Activated CD8-positive, alpha-beta memory T cell treated with anti-CD3 and anti-CD28 coated beads, Interleukin-2, amount 50 U/mL, for 4 hours (primary cell): ENCODE measurements around the gene BDKRB2.

ENCODE experiments used
- DNase-seq: peaks from one replicate; pipeline ENCODE4 v3.0.0-alpha.2; 2020

Gene BDKRB2

DNA sequence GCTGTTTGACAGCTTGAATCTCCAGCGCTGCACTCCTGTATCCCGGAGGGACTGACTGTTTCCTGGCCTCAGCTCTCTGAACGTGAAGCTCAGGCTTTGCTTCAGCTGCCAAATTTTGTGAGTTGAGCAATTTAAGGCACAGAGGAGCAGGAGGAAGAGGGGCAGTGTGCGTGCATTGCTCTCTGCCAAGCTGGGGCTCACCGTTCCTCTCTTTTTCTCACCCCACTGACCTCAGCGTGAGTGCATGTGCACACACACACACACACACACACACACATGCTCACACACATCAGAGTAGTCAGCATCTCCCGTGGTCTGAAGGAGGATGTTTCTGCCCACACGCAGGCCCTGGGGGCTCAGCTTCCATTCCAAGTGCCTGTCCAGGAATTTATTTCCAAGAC is 27.8 kb upstream of the BDKRB2 start:
- DNase-seq = no peak

DNA sequence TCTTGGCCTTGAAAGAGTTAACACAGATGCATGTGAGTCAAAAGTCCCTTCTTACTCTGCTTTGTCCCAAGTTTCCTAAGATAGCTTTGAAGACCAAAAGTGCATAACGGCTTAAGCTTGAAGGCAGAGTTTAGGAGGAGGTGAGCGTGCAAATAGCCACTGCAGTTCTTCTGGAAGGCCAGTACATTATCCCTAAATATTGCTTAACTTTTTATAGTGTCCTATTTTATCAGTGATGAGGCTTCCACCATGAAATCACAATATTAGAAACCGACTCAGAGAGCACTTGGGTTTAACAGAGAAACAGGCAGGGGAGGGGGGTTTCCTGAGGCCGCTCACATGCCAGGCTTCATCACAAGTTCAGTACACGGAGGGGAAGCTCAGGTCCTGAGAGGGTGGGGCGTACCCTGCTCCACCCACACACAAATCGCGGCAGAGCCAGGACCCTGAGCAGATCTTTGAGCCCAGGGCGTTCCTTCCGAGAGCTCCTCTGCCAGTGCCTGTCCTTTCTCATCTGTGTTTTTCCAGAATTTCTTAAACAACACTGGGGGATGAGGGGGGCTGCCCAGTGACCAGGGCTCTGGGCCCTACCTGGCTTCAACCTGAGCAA is 26.8 kb upstream of the BDKRB2 start:
- DNase-seq = no peak

DNA sequence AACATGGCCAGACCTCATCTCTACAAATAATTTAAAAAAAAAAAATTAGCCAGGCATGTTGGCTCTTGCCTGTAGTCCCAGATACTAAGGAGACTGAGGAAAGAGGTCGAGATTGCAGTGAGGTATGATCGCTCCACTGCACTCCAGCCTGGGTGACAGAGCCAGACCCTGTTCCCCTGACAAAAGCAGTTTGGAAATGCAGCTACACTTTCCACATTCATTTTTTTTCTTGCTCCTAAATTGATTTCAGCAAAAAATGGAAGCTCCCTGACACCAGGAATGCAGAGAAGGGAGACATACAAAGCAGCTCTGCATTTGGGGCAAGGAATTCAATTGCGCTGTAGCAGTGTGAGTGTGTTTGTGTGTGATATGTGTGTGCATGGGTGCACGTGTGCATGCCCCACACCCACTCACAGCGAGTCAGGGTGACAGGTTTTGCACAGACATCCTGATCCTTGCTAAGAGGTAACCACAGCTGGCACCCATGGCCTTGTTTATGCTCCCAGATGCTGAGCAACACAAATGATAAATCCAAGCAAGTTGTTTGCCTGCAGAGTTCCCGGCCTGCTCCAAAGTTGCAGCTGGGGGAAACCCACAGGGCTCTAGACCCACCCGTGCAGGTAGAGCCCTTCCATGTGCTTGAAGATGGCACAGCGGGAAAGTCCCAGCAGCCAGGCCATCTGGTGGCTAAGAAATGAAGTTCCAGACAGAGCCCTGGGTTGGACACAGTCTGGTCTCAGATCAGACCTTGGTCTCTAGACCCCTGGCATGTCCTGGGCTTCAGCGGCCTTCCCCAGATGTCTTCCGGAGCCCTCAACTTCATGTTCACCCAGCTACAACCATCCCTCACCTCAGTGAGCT is 25.9 kb upstream of the BDKRB2 start:
- no peak for DNase-seq

DNA sequence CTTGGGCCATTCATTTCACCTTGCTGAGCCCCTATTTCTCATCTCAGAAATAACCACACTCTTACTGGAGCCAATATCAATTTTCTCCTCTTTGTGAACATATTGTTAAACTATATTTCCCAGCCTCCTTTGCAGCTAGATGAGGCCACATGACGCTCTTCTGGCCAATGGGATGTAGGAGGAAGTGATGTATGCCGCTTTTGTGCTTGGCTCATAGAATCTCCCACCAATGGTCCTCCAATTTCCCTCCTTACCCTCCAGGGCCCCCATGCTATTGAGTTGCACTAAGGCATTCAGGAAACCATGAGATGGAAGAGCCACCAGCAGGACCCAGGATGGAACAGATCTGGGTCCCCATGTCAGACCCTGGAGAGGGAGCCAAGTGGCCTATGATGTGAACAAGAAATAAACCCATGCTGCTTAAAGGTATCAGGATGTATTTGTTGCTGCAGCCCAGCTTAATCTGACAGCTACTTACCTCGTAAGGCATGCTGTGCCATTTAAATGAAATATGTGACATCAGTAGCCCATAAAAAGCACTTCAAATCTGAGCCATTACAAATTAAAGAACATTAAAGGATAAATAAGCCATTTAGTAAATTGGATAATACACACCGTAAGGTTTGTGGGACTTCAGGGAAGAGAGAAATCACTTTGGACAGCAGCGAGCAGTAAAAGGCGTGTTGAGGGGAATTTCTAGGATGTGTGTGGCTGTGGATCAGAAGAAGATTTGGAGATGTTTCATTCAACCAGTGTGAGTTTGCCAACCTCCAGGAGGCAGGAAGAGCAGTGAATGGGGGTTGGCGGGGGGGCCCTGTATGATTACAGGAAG is 24.4 kb upstream of the BDKRB2 start:
- no peak for DNase-seq

DNA sequence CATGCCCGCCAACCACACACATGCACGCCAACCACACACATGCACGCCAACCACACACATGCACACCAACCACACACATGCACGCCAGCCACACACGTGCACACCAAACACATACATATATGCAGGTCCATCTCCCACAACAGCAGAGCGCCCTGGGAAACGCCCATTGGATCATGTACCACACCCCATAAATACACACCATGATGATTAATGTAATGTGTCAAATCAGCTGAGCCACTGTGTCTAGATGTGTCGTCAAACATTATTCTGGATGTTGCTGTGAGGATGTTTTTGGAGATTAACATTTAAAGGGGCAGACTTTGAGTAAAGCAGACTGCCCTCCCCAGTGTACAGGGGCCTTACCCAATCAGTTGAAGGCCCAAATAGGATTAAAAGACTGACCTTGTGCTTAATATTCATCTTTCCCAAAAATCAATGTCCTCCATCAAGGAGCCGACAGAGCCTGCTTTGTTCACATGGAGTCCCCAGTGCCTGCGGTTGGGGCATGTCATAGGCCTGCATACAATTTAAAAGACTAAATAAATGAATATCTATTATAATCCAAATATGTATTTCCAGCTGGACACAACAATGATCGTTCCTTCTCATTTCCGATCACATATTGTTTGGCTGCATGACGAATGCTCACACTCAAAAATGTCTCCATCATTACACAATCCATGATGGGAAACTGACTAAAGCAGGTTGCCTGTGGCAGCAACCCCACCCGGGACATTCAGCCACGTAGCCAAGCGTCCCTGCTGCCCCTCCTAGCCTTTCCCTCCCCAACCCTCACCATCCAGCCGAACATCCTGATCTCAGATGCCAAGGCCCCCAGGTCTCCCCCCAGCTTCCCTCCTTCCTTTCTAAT is 23.2 kb upstream of the BDKRB2 start:
- DNase-seq = no peak

DNA sequence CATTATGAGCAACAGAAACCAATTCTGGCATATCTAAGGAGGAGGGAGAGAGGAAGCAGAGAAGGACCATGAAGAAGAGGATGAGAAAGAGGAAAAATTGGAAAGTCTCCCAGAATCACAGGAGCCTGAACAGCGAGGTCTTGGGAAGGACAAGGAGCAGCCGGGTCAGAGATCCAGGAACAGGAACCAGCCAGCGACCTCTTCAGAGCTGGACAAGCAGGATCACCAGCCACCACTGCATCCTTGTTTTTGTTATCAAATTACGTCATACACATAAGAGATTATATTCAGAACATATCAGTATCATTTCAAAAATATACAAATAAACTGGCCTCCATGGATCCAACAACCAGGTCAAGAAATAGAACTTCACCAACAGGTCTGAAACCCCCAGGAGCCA is 22.1 kb upstream of the BDKRB2 start:
- no peak for DNase-seq

DNA sequence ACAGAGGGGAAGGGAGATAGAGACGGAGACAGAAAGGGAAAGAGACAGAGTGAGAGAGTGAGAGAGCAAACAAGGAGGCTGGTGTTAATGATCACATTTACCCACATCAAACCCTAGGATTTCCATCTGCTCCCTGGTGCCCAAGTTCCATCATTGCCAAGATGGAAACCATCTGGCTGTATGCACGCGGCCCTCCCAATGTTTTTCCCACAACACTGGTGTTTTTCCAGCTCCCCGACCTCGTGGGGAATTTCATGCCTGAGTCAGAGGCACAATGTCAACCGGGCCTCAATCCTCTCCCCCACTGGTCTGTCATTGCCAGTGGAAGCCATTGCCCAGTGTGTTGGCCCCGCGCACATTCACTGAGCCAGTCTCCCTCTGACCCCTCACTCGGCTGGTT is 19.9 kb upstream of the BDKRB2 start:
- DNase-seq = no peak

DNA sequence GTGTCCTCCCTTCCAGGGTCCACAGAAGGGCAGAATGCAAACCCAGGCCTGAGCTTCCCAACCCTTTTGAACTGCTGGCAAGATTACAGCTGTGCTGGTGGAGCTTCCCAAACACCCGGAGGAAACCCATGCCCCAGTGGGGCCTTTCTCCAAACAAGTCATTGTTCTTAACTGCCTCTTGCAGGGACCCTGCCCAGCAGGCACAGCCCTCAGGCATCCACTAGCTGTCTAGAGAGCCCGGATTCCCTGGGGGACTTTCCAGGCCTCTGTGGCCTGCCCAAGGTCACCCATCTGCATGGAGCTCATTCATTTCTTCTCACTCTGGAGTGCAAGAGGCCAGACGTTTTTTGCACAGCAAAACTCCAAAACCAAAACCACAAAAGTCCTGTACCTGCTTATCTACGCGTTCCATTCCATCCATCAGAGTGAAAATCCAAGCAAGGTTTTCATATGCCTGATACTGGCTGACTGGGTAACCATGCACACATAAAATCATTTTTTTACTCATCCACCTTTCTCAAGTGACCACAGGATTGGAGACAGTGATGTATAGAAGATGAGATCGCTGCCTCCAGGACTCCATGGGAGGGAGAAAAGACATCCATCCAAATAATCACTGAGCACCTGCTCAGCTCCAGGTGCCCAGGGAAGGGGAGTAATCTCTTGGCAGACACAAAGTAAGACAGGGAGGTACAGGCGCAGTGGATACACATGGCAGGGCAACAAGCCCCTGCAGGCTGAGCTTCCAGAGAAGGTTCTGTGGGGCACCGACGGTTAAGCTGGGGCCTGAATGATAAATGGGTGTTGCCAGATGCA is 17.2 kb upstream of the BDKRB2 start:
- no peak for DNase-seq

DNA sequence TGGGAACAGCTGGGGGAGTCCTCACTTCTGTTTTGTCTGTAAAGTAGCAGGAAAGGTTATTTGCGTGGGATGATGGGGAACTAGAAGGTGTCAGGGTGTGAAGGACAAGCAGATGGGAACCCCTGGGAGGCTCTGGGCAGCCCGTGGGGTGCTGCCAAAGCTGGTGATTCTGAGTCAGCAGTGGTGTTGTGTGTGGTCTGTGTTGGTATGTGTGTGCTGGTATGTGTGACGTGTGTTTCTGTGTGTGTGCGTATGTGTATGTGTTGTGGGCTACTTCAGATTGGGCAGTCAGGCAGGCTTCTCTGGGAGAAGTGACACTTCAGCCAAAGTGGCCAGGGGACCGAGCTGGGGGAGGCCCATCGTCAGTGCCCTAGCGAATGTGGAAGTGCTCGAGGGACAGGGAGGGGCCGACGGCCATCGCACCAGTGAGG is 15.3 kb upstream of the BDKRB2 start:
- no peak for DNase-seq

DNA sequence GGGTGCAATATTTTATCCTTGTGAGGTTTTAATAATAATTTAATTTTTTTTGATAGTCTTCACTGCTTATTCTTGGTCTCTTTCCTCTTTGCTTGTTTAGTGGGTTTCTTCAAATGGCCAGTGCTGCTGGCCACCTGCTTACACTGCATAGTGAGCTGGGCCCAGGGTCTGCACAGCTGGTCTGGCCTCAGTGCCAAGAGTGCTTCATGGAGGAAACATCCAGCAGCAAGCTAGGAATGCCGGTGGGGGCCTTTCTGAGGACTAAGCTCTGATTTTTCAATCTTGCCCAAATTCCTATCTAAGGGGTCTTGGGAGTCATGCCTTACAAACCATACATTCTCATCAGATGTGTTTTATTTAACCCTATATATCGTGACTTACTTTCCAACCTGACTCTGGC is 13.3 kb upstream of the BDKRB2 start:
- no peak for DNase-seq

DNA sequence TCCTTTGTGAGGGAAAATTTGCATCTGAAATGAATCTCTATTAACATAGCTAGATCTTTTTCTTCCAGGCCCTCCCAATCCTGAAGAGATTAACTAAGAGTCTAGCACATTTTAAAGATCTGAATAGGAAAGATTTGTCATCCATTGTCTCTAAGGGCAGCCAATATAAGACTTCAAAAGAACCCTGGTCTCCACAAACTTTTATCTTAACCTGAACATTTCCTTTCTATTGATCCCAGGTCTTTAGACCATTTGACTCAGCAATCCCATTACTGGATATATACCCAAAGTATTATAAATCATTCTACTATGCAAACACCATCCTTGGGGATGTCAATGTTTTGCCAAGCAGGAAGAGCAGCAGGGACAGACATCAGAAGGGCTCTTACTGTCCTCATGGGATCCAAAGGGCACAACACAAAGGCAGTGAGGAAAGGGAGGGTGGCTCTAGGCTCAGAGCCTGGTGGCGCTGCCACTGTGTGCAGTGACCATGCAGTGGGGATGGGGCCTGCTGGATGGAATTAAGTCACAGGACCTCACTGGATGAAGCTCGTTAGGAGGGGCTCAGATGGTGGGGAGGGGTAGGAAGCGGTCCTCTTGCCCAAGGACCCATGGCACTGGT is 12.7 kb upstream of the BDKRB2 start:
- DNase-seq = no peak

DNA sequence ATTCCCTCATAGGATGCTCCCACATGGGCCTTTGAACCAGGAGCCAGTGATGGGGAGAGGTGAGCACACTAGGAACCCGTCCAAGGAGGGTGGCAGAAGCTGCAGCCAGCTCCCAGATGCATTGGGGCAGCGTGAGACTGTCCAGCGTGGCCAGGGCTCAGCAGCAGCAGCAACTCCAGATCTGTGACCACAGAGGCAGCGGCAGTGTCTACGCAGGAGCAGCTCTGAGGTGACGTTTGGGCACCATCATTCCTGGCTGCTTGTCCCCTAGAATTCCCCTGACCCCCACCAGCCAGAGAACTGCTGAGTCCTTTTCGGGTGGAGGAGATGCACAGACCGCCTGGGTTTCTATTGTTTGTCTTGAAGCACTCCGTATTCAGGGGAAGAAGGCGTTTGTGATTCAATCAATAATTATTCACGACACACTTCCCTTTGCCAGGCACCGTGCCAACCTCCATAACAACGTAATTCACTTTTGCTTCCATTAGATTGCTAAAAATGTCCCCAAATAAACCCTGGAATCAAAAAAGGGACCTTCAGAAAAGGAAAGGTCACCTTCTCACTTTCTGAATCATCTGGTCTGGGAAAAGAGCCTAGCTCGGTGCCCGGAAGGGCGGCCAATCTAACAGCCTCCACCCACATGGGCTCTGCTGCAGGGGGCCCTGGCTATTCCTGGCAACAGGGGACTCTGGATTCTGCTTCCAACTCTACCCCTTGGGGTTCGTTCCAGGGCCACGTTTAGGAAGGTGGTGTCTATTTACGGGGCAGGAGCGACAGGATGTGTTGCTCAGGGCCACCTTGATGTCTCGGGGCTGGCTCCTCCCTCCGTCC is 11.4 kb upstream of the BDKRB2 start:
- no peak for DNase-seq

DNA sequence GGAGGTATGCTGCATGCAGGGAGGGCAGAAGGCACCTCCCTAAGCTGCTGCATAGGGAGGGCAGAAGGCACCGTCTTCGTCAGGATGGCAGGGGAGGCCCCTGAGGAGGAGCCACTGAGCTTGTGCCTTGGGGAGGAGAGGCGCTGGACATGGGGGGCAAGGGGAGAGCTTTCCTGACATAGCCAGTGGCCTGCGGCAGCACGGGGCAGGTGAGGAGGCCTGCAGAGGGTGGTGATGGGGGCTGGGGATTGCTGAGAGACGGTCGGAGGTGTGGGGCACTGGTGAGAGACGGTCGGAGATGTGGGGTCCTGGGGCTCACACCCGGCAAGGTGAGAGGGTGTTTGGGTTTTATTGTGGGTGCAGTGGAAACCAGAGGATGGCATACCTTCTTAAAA is 10.4 kb upstream of the BDKRB2 start:
- no peak for DNase-seq

DNA sequence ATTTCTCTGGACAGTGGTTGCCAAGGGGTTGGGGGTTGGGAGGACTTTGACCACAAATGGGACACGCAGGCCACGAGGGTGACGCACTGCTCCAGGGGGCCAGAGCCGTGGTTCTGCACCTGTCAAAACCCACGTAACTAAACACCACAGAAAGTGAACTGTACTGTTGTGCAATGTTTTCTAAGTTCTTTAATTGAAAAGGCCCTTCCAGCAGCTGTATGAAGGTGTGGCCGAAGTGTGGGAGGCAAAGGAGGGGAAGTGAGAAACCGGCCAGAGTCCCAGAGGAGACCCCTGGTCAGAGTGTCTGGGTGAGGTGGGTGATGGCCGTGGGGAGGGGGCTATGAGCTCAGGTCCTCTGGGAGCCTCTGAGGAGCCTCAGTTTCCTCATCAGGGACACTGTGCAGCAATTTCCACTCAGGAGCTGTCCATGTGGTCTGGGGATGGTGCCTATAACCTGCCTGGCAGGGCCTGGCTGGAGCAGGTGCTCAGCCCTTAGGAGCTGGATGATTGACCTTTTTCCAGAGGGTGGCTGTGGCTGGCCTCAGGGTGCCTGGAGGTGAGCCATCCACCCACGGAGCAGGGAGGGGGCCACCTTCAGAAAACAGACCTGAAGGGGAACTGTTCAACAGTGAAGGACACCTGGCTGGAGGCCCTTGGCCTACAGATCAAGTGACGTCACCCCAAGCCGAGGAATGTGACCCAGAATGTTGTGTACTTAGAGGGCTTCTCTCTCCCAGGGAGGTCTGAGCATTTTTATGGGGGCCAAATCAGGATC is 9.8 kb upstream of the BDKRB2 start:
- no peak for DNase-seq

DNA sequence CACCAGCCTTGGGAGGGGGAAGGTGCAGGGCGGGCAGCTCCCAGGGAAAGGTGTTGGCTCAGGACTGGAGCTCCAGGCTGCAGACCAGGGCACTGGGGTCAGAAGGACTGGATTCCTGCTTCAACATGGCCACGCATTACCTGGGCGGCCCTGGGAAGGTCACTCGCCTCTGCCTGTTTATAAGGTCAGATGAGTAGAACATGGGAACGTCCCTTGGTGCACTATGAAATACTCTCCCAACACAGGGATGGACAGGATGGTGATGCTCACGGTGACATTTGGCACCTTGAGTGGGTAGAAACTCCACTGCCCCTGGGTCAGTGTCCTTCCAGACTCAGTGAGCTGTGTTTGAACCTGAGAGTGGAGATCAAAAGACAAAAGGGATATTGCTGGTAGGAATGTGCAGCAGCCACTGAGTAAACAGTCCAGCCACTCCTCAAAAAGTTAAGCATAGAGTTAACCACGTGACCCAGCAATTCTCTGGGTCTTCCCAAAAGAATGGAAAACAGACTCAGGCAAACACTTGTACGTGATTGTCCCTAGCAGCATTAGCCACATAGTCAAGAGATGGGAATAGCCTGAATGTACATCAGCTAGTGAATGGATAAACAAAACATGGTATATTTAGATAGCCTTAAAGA is 9.1 kb upstream of the BDKRB2 start:
- no peak for DNase-seq

DNA sequence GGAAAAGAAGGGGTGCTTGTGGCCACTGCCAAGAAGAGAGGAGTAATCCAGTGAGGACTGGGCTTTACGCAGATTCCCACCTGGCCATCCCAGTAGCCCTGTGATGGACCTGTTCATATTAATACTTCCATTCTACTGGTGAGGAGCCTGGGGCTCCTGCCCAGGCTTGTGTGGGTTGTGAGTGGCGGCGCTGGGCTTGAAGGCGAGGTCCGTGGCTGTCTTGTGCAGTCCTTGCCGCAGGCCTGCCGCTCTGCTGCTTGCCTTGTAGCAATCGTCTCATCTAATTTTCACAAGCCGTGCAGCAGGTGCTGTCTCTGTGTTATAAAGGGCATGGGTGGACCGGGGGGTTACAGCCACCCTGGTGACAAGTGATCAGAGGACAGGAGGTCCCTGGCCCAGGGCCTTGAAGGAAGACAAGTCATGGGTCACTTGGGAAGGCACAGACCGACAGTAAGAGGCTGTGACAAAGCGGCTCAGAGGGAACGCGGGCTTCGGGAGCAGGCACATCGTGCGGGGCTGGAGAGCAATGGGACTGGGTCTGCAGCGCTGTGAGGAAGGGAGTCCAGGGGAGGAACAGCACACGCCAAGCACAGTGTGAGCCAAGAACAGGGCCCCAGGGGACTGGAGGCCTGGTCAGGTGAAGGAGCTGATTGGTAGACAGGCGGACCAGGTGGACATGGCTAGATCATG is 7.3 kb upstream of the BDKRB2 start:
- no peak for DNase-seq

DNA sequence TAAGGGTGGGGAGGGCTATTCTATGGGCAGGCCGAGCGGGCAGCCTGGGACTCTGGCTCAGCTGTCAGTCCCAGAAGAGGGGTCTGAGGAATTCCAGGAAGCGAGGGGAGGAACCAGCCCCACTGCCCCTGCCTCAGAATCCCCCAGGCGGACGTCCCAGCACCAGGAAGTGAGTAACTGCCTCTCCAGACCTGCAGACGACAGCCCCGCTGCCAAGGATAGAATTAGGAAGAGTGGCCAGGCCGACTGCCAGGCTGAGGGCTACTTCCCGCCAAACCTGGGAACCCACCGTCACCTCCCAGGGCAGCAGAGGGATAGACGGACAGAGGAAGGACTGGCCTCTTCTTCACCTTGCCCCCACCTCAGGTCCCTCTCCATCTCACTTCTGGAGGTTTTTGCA is 6.7 kb upstream of the BDKRB2 start:
- no peak for DNase-seq

DNA sequence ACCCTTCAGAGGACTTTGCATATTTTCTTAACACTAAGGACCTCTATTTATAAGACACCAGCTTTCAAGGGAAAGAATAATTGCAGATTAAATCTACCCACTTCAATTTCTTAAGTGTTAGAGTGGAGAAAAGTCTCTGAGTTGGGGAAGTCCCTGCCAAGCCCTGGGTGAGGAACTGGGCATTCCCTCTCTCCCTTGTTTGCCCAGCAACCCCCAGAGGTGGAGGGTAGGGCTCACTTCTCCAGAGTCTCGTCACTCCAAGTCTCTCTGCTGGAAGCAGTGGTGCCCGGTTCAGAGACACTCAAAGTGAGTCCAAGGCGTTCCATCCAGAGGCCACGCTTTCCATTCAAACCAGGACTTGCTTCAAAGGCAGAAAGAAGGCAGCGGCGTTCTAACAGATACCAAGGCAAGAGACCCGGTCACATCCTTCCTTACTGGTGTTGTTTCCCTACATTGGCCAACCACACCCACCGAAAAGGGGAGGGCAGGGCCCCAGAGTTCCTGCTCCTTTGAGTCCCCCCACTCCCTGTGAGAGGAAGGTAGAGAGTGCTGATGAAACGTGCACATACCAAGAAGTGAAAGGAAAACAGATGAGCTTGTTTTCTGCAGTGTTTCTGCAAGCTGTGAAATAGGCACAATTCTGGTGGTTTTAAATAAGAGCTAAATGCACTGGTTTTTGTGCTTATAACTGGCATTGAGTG is 6.1 kb upstream of the BDKRB2 start:
- DNase-seq = no peak
